C4-2B (cell line): Measurements from ENCODE around the gene ODR4.

Experiments
- H3K27ac ChIP-seq: fragments of 450-650 bp; 2 replicates; pipeline ENCODE4 v1.5.1; 2017
- ZFX ChIP-seq: fragments of 450-650 bp; IDR thresholded peaks from 2 replicates; pipeline ENCODE4 v1.6.1; 2017
- TF ChIP-seq, protein P1 (sequence below): fragments of 450-650 bp; conservative IDR thresholded peaks from 2 replicates; pipeline ENCODE4 v1.5.1; 2017; ENCODE audit warnings: mild to moderate bottlenecking

The ODR4 gene

DNA sequence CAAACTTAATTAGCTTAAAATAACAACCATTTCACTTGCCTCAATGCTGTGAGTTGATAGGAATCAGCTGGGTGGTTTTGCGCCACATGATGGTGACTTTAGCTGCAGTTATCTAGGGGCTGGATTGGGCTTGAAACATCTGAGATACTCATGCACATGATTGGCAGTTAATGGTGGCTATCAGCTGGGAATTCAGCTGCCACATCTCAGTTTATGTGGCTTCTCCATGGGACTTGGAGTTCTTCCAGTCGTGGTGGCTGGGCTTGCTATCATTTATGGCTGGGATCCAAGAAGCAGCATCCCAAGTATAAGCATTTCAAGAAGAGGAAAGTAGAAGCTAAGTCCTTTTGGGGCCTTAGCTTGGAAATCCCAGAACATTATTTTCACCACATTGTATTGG is 48.9 kb downstream of the ODR4 start:
- TF ChIP-seq, protein P1, sequence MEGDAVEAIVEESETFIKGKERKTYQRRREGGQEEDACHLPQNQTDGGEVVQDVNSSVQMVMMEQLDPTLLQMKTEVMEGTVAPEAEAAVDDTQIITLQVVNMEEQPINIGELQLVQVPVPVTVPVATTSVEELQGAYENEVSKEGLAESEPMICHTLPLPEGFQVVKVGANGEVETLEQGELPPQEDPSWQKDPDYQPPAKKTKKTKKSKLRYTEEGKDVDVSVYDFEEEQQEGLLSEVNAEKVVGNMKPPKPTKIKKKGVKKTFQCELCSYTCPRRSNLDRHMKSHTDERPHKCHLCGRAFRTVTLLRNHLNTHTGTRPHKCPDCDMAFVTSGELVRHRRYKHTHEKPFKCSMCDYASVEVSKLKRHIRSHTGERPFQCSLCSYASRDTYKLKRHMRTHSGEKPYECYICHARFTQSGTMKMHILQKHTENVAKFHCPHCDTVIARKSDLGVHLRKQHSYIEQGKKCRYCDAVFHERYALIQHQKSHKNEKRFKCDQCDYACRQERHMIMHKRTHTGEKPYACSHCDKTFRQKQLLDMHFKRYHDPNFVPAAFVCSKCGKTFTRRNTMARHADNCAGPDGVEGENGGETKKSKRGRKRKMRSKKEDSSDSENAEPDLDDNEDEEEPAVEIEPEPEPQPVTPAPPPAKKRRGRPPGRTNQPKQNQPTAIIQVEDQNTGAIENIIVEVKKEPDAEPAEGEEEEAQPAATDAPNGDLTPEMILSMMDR: no peak
- no peak for TF ChIP-seq ZFX
- H3K27ac ChIP-seq: no peak overlapping the region

DNA sequence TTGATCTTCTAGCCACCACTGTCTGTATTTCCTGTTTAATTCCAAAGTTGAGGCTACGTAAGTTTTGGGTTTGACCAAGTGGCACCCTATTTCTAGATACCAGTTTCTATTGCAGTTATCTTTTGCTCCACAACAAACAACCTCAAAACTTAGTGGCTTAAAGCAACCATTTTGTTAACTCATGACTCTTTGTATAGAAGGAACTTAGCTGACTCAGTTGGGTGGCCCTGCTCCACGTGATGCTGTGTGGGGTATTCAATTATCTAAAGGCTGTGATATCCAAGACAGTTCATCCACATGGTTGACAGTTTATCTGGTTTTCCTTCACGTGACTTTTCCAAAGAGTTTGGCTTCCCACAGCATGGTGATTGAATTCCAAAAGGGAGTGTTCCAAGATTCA is 50.5 kb downstream of the ODR4 start:
- TF ChIP-seq ZFX: no peak
- TF ChIP-seq, protein P1: no peak
- no peak overlapping the region for H3K27ac ChIP-seq

DNA sequence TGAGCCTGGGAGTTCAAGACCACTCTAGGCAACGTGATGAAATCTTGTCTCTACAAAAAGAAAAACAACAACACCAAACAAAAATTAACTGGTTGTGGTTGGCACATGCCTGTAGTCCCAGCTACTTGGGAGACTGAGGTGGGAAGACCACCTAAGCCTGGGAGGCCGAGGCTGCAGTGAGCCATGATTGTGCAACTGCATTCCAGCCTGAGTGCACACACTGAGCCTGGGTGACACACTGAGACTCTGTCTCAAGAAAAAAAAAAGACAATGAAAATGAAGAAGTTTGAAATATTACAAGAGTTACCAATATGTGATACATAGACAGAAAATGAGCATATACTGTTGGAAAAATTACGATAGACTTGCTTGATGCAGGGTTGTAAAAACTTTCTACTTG is 53.4 kb downstream of the ODR4 start:
- no peak overlapping the region for H3K27ac ChIP-seq
- TF ChIP-seq ZFX: no peak
- TF ChIP-seq, protein P1: no peak

DNA sequence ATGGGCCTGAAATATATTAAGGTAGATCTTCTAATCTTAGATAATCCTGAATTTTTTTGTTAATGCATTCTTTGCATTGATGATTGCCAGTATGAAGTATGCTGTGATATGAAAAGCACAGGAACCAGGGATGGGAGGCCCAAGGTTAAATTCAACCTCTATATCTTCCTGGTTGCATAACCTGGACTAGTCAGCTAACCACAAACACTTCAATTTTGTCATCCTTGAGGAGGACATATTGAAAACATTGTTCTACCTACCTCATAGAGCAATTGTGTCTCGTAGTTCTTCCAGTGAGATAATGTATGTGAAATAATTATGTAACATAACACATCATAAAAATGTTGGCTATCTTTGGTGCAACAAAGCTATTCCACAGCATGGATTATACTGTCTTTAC is 59.7 kb downstream of the ODR4 start:
- no peak for TF ChIP-seq ZFX
- TF ChIP-seq, protein P1: no peak

DNA sequence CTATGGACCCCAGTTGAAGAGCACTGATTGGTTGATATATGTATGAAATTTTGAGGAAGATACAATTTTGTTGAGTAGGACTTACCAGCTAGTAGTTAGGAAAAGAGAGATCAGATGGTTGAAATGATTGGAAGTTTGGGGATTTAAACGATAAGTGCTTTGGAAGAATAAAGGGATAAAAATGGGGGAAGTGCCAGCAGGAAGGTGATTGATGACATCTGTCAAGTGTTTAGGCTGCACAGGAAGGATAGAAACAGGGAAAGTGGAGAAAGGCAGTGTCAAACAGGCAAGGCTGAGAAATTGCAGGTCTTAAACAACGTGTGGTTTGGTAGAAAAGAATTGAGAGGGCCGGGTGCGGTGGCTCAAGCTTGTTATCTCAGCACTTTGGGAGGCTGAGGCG is 62.9 kb downstream of the ODR4 start:
- no peak overlapping the region for H3K27ac ChIP-seq
- TF ChIP-seq ZFX: no peak
- TF ChIP-seq, protein P1: no peak

More for the DNA sequence above, 59.7 kb downstream of the ODR4 start:
- no peak overlapping the region for H3K27ac ChIP-seq

DNA sequence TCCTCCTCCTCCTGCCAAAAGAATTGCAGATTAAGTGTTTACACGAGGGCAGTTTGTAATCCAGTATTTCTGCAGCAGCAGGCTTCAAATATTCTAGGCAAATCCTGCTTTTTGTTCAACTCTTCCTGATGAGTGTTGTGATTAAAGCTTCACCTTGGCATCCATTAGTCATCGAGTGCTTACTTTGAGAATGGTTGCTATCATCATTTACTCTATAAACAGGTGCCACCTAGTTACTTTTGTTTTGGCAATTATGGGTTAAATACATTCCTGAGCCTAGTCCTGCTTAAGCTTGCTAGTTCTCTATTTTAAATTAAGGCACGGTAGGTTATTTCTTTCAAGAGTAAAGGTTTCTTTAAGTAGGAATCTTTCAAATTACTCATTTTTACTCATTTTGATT is 64.9 kb downstream of the ODR4 start:
- TF ChIP-seq, protein P1: no peak
- TF ChIP-seq ZFX: no peak
- H3K27ac ChIP-seq: no peak overlapping the region

DNA sequence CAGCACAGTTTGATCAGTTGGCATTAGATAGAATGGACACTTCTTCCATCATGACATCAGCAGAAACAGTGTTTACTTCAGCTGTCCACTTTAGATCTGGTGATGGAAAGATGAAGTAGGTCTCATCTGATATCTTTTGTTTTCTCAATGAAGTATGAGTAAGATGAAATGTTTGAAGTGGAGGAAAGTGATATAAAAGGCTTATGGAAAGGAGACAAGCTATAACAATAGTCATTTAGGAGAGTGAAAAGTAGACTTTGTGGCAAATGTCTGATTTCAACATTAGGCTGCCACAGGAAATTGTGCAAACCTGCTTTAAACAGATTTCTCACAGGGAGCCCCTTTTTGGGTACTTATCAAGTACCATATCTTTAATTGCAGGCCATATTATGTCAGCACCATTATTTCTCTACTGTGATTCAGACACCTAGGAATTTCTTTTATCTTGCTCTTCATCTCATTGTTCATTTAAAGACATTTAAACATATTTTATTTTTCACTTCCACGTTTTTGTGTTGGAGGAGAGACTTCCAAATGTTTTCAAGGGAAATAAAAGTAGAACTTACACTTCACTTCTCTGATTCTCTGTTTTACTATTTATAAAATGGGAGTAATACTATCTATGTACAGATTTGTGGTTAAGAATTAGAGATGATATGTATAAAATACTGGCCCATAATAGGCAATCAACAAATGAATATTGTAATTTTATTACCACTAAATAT is 67.2 kb downstream of the ODR4 start:
- H3K27ac ChIP-seq: no peak overlapping the region
- TF ChIP-seq ZFX: no peak
- TF ChIP-seq, protein P1: no peak
